Measurements from ENCODE around the gene ATXN1. TPM values are rescaled to one million over a fixed set of nuclear protein-coding genes. Genes with fewer than 3 reads are reported as not detected.

Gene ATXN1
- total RNA-seq, 1 experiment from 2014 or later, result 8.1 TPM

DNA sequence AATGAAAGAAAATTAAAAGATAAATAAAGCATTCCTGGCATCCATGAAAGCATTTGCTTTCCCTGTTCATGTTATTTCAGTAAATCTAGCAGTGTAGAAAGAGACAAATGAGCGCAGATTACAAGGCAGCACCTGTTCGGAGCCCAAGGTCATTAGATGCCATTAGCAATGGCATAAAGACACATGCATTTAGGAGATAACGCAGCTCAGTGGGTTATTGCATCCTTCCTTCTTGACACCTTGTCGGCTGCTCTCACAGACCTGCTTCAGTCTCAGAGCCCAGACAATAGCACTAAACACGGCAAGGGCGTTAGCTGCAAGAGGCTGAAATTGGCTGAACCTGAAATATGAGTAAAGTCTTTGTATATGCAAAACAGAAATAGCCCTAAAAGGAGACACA lies 140.3 kb downstream of the ATXN1 start:
- no peak for ATAC-seq
- no peak overlapping the region for H3K27ac Mint-ChIP-seq
- POLR2A ChIA-PET, result no interaction called here

GRCh38 chr6:16619777-16620176 lies 141.5 kb downstream of the ATXN1 start:
- no peaks in the 10 kb centered on the region for H3K36me3 Mint-ChIP-seq
- CTCF ChIA-PET, result interaction anchor here (0.7 kb wide), 2 partner anchors 45 to 1445 kb away, joined by 3 read pairs; no protein-coding TSS in a partner anchor
- DNase-seq (ENCODE audit: low spot score) (no peak), ATAC-seq (no peak)
- H3K9me3 Mint-ChIP-seq, result no peaks in the 10 kb centered on the region
- POLR2A ChIA-PET, result no interaction called here
- H3K4me1 Mint-ChIP-seq, result peaks cover 4% of the 10 kb centered on the region; the same call in 1 of the 2 replicates
- H3K4me3 Mint-ChIP-seq, result no peak overlapping the region
- H3K27me3 Mint-ChIP-seq (ENCODE audit: low read depth), result no peaks in the 10 kb centered on the region
- H3K27ac Mint-ChIP-seq, result no peak overlapping the region
- TF ChIP-seq NR3C1 (CRISPR knock-in tag; conservative IDR thresholded peaks at IDR 0.05; ENCODE audit: low read depth) (no peak), NR2C2 (CRISPR knock-in tag; IDR thresholded peaks at IDR 0.05) (no peak), FOXK1 (CRISPR knock-in tag; IDR thresholded peaks at IDR 0.05) (no peak), MAX (CRISPR knock-in tag; IDR thresholded peaks at IDR 0.05) (no peak), CBFB (CRISPR knock-in tag; IDR thresholded peaks at IDR 0.05; ENCODE audit: low read depth) (no peak), CREM (CRISPR knock-in tag; IDR thresholded peaks at IDR 0.05) (no peak), ZMAT4 (CRISPR knock-in tag; IDR thresholded peaks at IDR 0.05) (no peak), JAZF1 (CRISPR knock-in tag; IDR thresholded peaks at IDR 0.05) (no peak), MXD4 (CRISPR knock-in tag; IDR thresholded peaks at IDR 0.05; ENCODE audit: borderline replicate concordance) (no peak), GTF2I (CRISPR knock-in tag; conservative IDR thresholded peaks at IDR 0.05) (no peak), SOX15 (CRISPR knock-in tag; IDR thresholded peaks at IDR 0.05) (no peak), PRRX2 (CRISPR knock-in tag; IDR thresholded peaks at IDR 0.05) (no peak), ATF1 (CRISPR knock-in tag; IDR thresholded peaks at IDR 0.05) (no peak)
- TF ChIP-seq, protein P1, sequence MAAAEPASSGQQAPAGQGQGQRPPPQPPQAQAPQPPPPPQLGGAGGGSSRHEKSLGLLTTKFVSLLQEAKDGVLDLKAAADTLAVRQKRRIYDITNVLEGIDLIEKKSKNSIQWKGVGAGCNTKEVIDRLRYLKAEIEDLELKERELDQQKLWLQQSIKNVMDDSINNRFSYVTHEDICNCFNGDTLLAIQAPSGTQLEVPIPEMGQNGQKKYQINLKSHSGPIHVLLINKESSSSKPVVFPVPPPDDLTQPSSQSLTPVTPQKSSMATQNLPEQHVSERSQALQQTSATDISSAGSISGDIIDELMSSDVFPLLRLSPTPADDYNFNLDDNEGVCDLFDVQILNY (CRISPR knock-in tag; IDR thresholded peaks at IDR 0.05), result no peak
- TF ChIP-seq, protein P2, sequence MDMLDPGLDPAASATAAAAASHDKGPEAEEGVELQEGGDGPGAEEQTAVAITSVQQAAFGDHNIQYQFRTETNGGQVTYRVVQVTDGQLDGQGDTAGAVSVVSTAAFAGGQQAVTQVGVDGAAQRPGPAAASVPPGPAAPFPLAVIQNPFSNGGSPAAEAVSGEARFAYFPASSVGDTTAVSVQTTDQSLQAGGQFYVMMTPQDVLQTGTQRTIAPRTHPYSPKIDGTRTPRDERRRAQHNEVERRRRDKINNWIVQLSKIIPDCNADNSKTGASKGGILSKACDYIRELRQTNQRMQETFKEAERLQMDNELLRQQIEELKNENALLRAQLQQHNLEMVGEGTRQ (CRISPR knock-in tag; IDR thresholded peaks at IDR 0.05), result no peak

More for the DNA sequence above, 140.3 kb downstream of the ATXN1 start:
- CTCF ChIA-PET, result no interaction called here
- Mint-ChIP-seq H3K4me1 (peaks cover 4% of the 10 kb centered on the region; the same call in 1 of the 2 replicates), H3K4me3 (no peak overlapping the region), H3K9me3 (no peaks in the 10 kb centered on the region), H3K27me3 (ENCODE audit: low read depth) (no peaks in the 10 kb centered on the region), H3K36me3 (no peaks in the 10 kb centered on the region)
- TF ChIP-seq ZMAT4 (CRISPR knock-in tag; IDR thresholded peaks at IDR 0.05) (no peak), MXD4 (CRISPR knock-in tag; IDR thresholded peaks at IDR 0.05; ENCODE audit: borderline replicate concordance) (no peak), SOX15 (CRISPR knock-in tag; IDR thresholded peaks at IDR 0.05) (no peak), ELF4 (CRISPR knock-in tag; IDR thresholded peaks at IDR 0.05; ENCODE audit: low read depth) (no peak), PRDM15 (CRISPR knock-in tag; IDR thresholded peaks at IDR 0.05) (no peak), RORB (CRISPR knock-in tag; IDR thresholded peaks at IDR 0.05) (no peak), TEAD1 (CRISPR knock-in tag; IDR thresholded peaks at IDR 0.05) (no peak), ZNF232 (CRISPR knock-in tag; IDR thresholded peaks at IDR 0.05) (no peak), GABPB1 (CRISPR knock-in tag; IDR thresholded peaks at IDR 0.05) (no peak), ZNF138 (CRISPR knock-in tag; conservative IDR thresholded peaks at IDR 0.05) (no peak), FOXJ3 (CRISPR knock-in tag; IDR thresholded peaks at IDR 0.05; ENCODE audit: borderline replicate concordance) (no peak), KAT7 (CRISPR knock-in tag; IDR thresholded peaks at IDR 0.05; ENCODE audit: borderline replicate concordance) (no peak)
- TF ChIP-seq, protein P3, sequence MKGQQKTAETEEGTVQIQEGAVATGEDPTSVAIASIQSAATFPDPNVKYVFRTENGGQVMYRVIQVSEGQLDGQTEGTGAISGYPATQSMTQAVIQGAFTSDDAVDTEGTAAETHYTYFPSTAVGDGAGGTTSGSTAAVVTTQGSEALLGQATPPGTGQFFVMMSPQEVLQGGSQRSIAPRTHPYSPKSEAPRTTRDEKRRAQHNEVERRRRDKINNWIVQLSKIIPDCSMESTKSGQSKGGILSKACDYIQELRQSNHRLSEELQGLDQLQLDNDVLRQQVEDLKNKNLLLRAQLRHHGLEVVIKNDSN (CRISPR knock-in tag; IDR thresholded peaks at IDR 0.05), result no peak
- no peak for DNase-seq (ENCODE audit: low spot score)

Data from WTC11 (cell line).